ENCODE results near the gene CCT8. TPM values are rescaled to one million over a fixed set of nuclear protein-coding genes. Genes with fewer than 3 reads are reported as not detected.

CCT8 gene
- total RNA-seq, 1 donor from 2014 or later: 222 TPM

- no peak for TF ChIP-seq CTCF (IDR thresholded peaks at IDR 0.05; ENCODE audit: insufficient read depth, low read length, severe bottlenecking)
- H3K36me3 ChIP-seq (ENCODE audit: control insufficient read depth, insufficient read depth, low read length): no peaks in the 10 kb centered on the region
- FAIRE-seq (no peak), DNase-seq (ENCODE audit: low read depth) (peak; percentile 95)
- no peaks in the 10 kb centered on the region for H3K27me3 ChIP-seq (ENCODE audit: control insufficient read depth, insufficient read depth, low read length)
- H3K4me3 ChIP-seq (ENCODE audit: low read depth, low read length): no peak overlapping the region
Observed at GRCh38 chr21:29105218-29105617, 31.8 kb upstream of the CCT8 start.

- peak; percentile 31 for TF ChIP-seq CTCF (IDR thresholded peaks at IDR 0.05; ENCODE audit: insufficient read depth, low read length, severe bottlenecking)
- Histone ChIP-seq H3K27me3 (ENCODE audit: control insufficient read depth, insufficient read depth, low read length) (no peaks in the 10 kb centered on the region), H3K36me3 (ENCODE audit: control insufficient read depth, insufficient read depth, low read length) (no peaks in the 10 kb centered on the region), H3K4me3 (ENCODE audit: low read depth, low read length) (no peak overlapping the region)
- DNase-seq (ENCODE audit: low read depth): peak; percentile 77
- FAIRE-seq: no peak
Observed at GRCh38 chr21:29104239-29104708, 30.8 kb upstream of the CCT8 start.

- DNase-seq (ENCODE audit: low read depth): no peak
- Histone ChIP-seq H3K36me3 (ENCODE audit: control insufficient read depth, insufficient read depth, low read length) (no peaks in the 10 kb centered on the region), H3K27me3 (ENCODE audit: control insufficient read depth, insufficient read depth, low read length) (no peaks in the 10 kb centered on the region), H3K4me3 (ENCODE audit: low read depth, low read length) (no peak overlapping the region)
- FAIRE-seq: no peak
- no peak for TF ChIP-seq CTCF (IDR thresholded peaks at IDR 0.05; ENCODE audit: insufficient read depth, low read length, severe bottlenecking)
Observed at GRCh38 chr21:29102791-29103257, 29.4 kb upstream of the CCT8 start.

- FAIRE-seq (no peak), DNase-seq (ENCODE audit: low read depth) (no peak)
- H3K36me3 ChIP-seq (ENCODE audit: control insufficient read depth, insufficient read depth, low read length): no peaks in the 10 kb centered on the region
- no peak for TF ChIP-seq CTCF (IDR thresholded peaks at IDR 0.05; ENCODE audit: insufficient read depth, low read length, severe bottlenecking)
- no peak overlapping the region for H3K4me3 ChIP-seq (ENCODE audit: low read depth, low read length)
- no peaks in the 10 kb centered on the region for H3K27me3 ChIP-seq (ENCODE audit: control insufficient read depth, insufficient read depth, low read length)
Observed at GRCh38 chr21:29098156-29098555, 24.7 kb upstream of the CCT8 start.

GRCh38 chr21:29096218-29097015, 23.0 kb upstream of the CCT8 start:
- Histone ChIP-seq H3K36me3 (ENCODE audit: control insufficient read depth, insufficient read depth, low read length) (no peaks in the 10 kb centered on the region), H3K27me3 (ENCODE audit: control insufficient read depth, insufficient read depth, low read length) (no peaks in the 10 kb centered on the region), H3K4me3 (ENCODE audit: low read depth, low read length) (no peak overlapping the region)
- TF ChIP-seq CTCF (IDR thresholded peaks at IDR 0.05; ENCODE audit: insufficient read depth, low read length, severe bottlenecking): no peak
- FAIRE-seq: no peak
- no peak for DNase-seq (ENCODE audit: low read depth)
